MCF 10A (cell line): ENCODE results near the gene EPS8L3. TPM values are rescaled to one million over a fixed set of nuclear protein-coding genes. Genes with fewer than 3 reads are reported as not detected.
"Not testable (repeated sequence)": the region's sequence is repeated elsewhere in the genome, so short reads cannot be mapped to it uniquely, and the experiment has no call there.

Experiments
- BruUV-seq: library from RNA; stranded (reverse); fragments of 400-500 nt; replicated peaks from 2 replicates; lab custom pipeline; 2021; lab: Mats Ljungman, UMichigan
- CTCF ChIA-PET: fragments of 300-600 bp; sonication (Branson Sonifier 250); formaldehyde crosslinking; extraction: SDS; loops from one replicate; lab custom pipeline; 2021; ENCODE audit warnings: antibody characterized with exemption, inconsistent platforms; lab: Yijun Ruan, JAX
- POLR2A ChIA-PET: fragments of 300-600, 350-650 bp; sonication (Branson Sonifier 250); formaldehyde crosslinking; extraction: SDS; loops from one replicate; lab custom pipeline; 2020; ENCODE audit warnings: antibody characterized with exemption, inconsistent platforms; lab: Yijun Ruan, JAX
- DNase-seq: peaks from one replicate; pipeline ENCODE4 v3.0.0-alpha.2; 2018; ENCODE audit not compliant: unreplicated experiment
- H3K27ac Mint-ChIP-seq: one replicate; pipeline ENCODE4 v1.8.0; 2022; ENCODE audit warnings: mild to moderate bottlenecking, low read depth, mixed read lengths; ENCODE audit not compliant: unreplicated experiment
- H3K27me3 Mint-ChIP-seq: one replicate; pipeline ENCODE4 v1.8.0; 2022; ENCODE audit warnings: mixed read lengths; ENCODE audit not compliant: insufficient read depth, unreplicated experiment
- H3K36me3 Mint-ChIP-seq: one replicate; pipeline ENCODE4 v1.8.0; 2022; ENCODE audit warnings: mild to moderate bottlenecking, moderate library complexity, mixed read lengths; ENCODE audit not compliant: insufficient read depth, unreplicated experiment
- H3K4me1 Mint-ChIP-seq: one replicate; pipeline ENCODE4 v1.8.0; 2022; ENCODE audit warnings: mixed read lengths; ENCODE audit not compliant: insufficient read depth, unreplicated experiment
- H3K4me3 Mint-ChIP-seq: one replicate; pipeline ENCODE4 v1.8.0; 2022; ENCODE audit warnings: mild to moderate bottlenecking, moderate library complexity, mixed read lengths; ENCODE audit not compliant: unreplicated experiment
- H3K9me3 Mint-ChIP-seq: one replicate; pipeline ENCODE4 v1.8.0; 2022; ENCODE audit warnings: mixed read lengths; ENCODE audit not compliant: unreplicated experiment
- CTCF ChIP-seq: fragments of 200-600 bp; IDR thresholded peaks from one replicate; pipeline ENCODE4 v1.8.0; 2022; ENCODE audit warnings: antibody characterized with exemption, mild to moderate bottlenecking; ENCODE audit not compliant: unreplicated experiment
- intact Hi-C: fragments of 100-400 bp; cut with micrococcal nuclease; formaldehyde crosslinking; loops from 2 replicates; pipeline ENCODE4 v1.14.1; 2022
- total RNA-seq: library from RNA; stranded (reverse); gene quantifications from 2 replicates; pipeline ENCODE4 v1.2.3, GENCODE V29; 2022

The EPS8L3 gene
- total RNA-seq, 1 experiment from 2014 or later = not detected

GRCh38 chr1:109802136-109802900 lies 38.6 kb upstream of the EPS8L3 start:
- DNase-seq = no peak
- no TSS peak for BruUV-seq
- Mint-ChIP-seq H3K36me3 (no peaks in the 10 kb centered on the region), H3K27me3 (no peaks in the 10 kb centered on the region), H3K27ac (no peak overlapping the region), H3K4me1 (no peaks in the 10 kb centered on the region), H3K4me3 (no peak overlapping the region), H3K9me3 (no peaks in the 10 kb centered on the region)
- ChIA-PET POLR2A (interaction anchor here (0.6 kb wide), 1 partner anchor 16 kb away, joined by 3 read pairs; no protein-coding TSS in a partner anchor), CTCF (interaction anchor here (0.6 to 1.3 kb wide), 6 partner anchors 24 to 651 kb away, joined by 3 to 5 read pairs (median 4); partner anchors contain the start of gene AHCYL1)
- intact Hi-C loops = no loop called here
- TF ChIP-seq CTCF = no peak

GRCh38 chr1:109801791-109802135 lies 38.0 kb upstream of the EPS8L3 start:
- Mint-ChIP-seq H3K9me3 (no peaks in the 10 kb centered on the region), H3K27ac (no peak overlapping the region), H3K36me3 (no peaks in the 10 kb centered on the region), H3K4me1 (peaks cover 5% of the 10 kb centered on the region), H3K4me3 (no peak overlapping the region), H3K27me3 (no peaks in the 10 kb centered on the region)
- no peak for TF ChIP-seq CTCF
- ChIA-PET POLR2A (interaction anchor here (0.6 to 1.7 kb wide), 2 partner anchors 17 kb away, joined by 3 to 5 read pairs; no protein-coding TSS in a partner anchor), CTCF (interaction anchor here (0.6 to 1.3 kb wide), 5 partner anchors 24 to 650 kb away, joined by 3 to 5 read pairs (median 4); partner anchors contain the start of gene AHCYL1)
- intact Hi-C loops = no loop called here
- no TSS peak for BruUV-seq
- no peak for DNase-seq

- no peak for TF ChIP-seq CTCF
- Mint-ChIP-seq H3K4me1 (peaks cover 9% of the 10 kb centered on the region), H3K9me3 (no peaks in the 10 kb centered on the region), H3K4me3 (no peak overlapping the region), H3K27ac (no peak overlapping the region), H3K36me3 (no peaks in the 10 kb centered on the region), H3K27me3 (no peaks in the 10 kb centered on the region)
- no TSS peak for BruUV-seq
- no peak for DNase-seq
- CTCF ChIA-PET = interaction anchor here (0.8 kb wide), 1 partner anchor 26 kb away, joined by 6 read pairs; no protein-coding TSS in a partner anchor
- intact Hi-C loops = no loop called here
- POLR2A ChIA-PET = interaction anchor here (1.1 to 1.7 kb wide), 2 partner anchors 16 to 184 kb away, joined by 3 to 5 read pairs; partner anchors contain the start of gene AHCYL1
Measured at GRCh38 chr1:109800291-109800690, 36.6 kb upstream of the EPS8L3 start.

GRCh38 chr1:109799445-109799844 lies 35.7 kb upstream of the EPS8L3 start:
- Mint-ChIP-seq H3K27me3 (no peaks in the 10 kb centered on the region), H3K4me3 (no peak overlapping the region), H3K4me1 (peaks cover 9% of the 10 kb centered on the region), H3K9me3 (no peaks in the 10 kb centered on the region), H3K36me3 (no peaks in the 10 kb centered on the region), H3K27ac (no peak overlapping the region)
- intact Hi-C loops = no loop called here
- no peak for DNase-seq
- BruUV-seq = no TSS peak
- TF ChIP-seq CTCF = no peak
- ChIA-PET POLR2A (no interaction called here), CTCF (interaction anchor here (0.6 kb wide), 2 partner anchors 30 to 58 kb away, joined by 3 read pairs; no protein-coding TSS in a partner anchor)

- CTCF ChIA-PET = interaction anchor here (0.6 to 2.1 kb wide), 4 partner anchors 14 to 188 kb away, joined by 3 to 5 read pairs (median 3); partner anchors contain the start of gene AHCYL1
- H3K27ac Mint-ChIP-seq = peak overlapping the region; percentile 18
- H3K27me3 Mint-ChIP-seq = not testable (repeated sequence)
Measured at GRCh38 chr1:109797303-109797595, 33.5 kb upstream of the EPS8L3 start.

More at GRCh38 chr1:109797303-109797595, 33.5 kb upstream of the EPS8L3 start:
- H3K4me1 Mint-ChIP-seq = peaks cover 18% of the 10 kb centered on the region
- H3K9me3 Mint-ChIP-seq, DNase-seq, BruUV-seq, H3K36me3 Mint-ChIP-seq, H3K4me3 Mint-ChIP-seq, intact Hi-C loops: not testable (repeated sequence)
- POLR2A ChIA-PET = interaction anchor here (0.8 kb wide), 1 partner anchor 70 kb away, joined by 3 read pairs; no protein-coding TSS in a partner anchor
